Measurements from ENCODE around the gene CLEC16A.

GRCh38 chr16:11152677-11153331 lies 208.4 kb downstream of the CLEC16A start:
- TF ChIP-seq CTCF (IDR thresholded peaks at IDR 0.05; ENCODE audit: low read depth, low read length, poor library complexity, severe bottlenecking) = no peak
- no peak for TF ChIP-seq EZH2phosphoT487 (IDR thresholded peaks at IDR 0.05; ENCODE audit: borderline replicate concordance, low read length)
